Lower leg skin (tissue), 4 donors: ENCODE measurements around the gene SPATA9. TPM values are rescaled to one million over a fixed set of nuclear protein-coding genes. Genes with fewer than 3 reads are reported as not detected.
"Not testable (repeated sequence)": the region's sequence is repeated elsewhere in the genome, so short reads cannot be mapped to it uniquely, and the experiment has no call there.

Source experiments
- DNase-seq, 2 donors: peaks; one replicate each; pipeline ENCODE4 v3.0.0-alpha.2; 2019; ENCODE audit warnings: low spot score in 2 of 2
- H3K4me3 ChIP-seq: fragments of 200-600 bp; sonication (generic); 2 replicates; pipeline ENCODE4 v1.5.1; 2017; ENCODE audit warnings: mild to moderate bottlenecking, low read depth; ENCODE audit not compliant: poor library complexity, severe bottlenecking
- POLR2A ChIP-seq, 2 donors: fragments of 450-650 bp; IDR thresholded peaks; one replicate each; pipeline ENCODE4 v1.6.1; 2016 to 2017; ENCODE audit warnings: antibody characterized with exemption in 2 of 2, mild to moderate bottlenecking in 1 of 2, moderate library complexity in 1 of 2
- WGBS, 2 donors: methylation state at CpG; one replicate each; pipeline ENCODE4 v1.1.5; 2018; 5-methylcytosine and 5-hydroxymethylcytosine counted together
- intact Hi-C: fragments of 100-400 bp; cut with DNase I; formaldehyde crosslinking; loops from one replicate; pipeline ENCODE4 v1.15.0; 2023; ENCODE audit warnings: low total_unique reads
- total RNA-seq, 4 donors: library from RNA; depleted of rRNA; stranded (reverse); fragments of >200 nt; gene quantifications; one replicate each; pipeline ENCODE4 v1.1.0, GENCODE V29; 2016
- TF ChIP-seq, protein P1 (sequence below), 3 donors: fragments of 450-650 bp; IDR thresholded peaks; one replicate each; pipeline ENCODE4 v1.5.1; 2016; ENCODE audit warnings: antibody characterized with exemption in 3 of 3, mild to moderate bottlenecking in 3 of 3, moderate library complexity in 2 of 3

Gene SPATA9
- total RNA-seq, 4 donors from 2014 or later, result 0.99 TPM; not detected in 3

DNA sequence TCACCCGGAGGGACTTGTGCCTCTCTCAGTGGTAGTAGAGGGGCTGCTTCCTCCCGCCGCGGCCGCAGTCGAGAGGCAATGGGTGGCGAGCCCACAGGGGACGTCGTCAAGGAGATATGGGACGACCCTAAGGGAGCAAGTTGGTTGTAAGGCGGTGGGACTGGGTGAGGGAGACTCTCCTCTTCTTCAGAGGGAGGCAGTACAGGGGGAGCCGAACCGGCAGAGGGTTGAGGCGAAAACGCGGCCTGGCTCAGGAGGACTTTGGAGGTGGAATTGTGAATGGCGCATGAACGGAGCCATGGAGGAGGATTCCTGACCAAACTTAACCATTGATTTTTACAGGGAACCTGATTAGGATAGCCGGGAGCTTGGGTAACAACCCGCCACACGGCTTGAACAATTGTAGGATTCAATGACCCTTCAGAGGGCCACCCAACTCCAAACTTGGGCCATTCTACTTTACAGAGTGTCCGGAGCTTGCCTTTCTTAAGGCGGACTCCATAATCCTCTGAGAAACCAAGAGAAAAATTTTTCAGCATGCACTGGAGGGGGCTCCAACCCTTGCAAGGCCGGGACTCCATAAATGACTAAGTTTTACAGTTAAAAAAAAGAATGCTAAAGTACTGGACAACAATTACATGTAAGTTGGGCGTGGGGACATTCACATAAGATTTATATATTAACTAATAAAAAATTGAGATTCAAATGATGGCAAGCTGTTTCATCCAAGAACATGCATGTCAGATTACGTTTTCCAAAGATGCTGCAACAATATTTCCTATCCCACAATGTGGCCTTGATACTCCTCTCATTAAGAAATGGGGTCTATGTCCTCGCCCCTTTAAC lies 28.9 kb upstream of the SPATA9 start:
- 91% methylated on average over 27 of the region's 27 CpGs for WGBS, 2 donors
- DNase-seq, result no peak
- no peak overlapping the region for H3K4me3 ChIP-seq
- TF ChIP-seq, protein P1, sequence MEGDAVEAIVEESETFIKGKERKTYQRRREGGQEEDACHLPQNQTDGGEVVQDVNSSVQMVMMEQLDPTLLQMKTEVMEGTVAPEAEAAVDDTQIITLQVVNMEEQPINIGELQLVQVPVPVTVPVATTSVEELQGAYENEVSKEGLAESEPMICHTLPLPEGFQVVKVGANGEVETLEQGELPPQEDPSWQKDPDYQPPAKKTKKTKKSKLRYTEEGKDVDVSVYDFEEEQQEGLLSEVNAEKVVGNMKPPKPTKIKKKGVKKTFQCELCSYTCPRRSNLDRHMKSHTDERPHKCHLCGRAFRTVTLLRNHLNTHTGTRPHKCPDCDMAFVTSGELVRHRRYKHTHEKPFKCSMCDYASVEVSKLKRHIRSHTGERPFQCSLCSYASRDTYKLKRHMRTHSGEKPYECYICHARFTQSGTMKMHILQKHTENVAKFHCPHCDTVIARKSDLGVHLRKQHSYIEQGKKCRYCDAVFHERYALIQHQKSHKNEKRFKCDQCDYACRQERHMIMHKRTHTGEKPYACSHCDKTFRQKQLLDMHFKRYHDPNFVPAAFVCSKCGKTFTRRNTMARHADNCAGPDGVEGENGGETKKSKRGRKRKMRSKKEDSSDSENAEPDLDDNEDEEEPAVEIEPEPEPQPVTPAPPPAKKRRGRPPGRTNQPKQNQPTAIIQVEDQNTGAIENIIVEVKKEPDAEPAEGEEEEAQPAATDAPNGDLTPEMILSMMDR (IDR thresholded peaks at IDR 0.05), result no peak
- no peak for TF ChIP-seq POLR2A (IDR thresholded peaks at IDR 0.05)
- intact Hi-C loops, result no loop called here

DNA sequence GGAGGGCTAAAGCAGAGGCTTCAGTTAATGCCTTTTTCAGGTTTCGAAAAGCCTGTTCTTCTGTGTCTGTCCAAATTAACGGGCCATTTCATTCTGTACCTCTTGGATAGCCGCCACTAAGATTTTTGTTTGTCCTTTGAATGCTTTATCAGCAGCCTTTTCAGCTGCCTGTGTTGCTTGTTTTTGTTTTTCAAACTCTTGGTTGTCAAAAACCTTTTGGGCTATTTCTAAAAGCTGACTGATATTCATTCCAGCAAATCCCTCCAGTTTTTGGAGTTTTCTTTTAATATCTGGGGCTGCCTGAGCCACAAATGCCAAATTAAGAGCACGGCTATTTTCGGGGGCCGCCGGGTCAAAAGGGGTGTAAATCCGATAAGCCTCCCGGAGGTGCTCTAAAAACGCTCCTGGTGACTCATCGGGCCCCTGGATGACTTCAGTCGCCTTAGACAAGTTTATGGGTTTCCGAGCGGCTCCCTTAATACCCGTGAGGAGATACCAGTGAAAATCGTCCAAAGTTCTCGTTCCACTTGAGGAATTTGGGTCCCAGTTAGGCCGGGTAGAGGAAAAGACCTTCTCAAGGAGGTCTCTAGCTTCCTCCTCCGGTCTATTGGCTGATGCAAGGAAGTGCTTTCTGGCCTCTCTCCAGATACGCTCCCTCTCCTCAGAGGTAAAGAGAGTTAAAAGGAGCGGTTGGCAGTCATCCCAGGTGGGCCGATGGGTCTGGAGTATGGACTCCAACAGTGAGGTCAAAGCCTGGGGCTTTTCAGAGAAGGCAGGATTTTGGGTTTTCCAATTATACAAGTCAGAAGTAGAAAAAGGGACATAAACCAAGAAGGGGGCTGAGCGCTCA lies 28.1 kb upstream of the SPATA9 start:
- WGBS, 2 donors, result 67 to 68% methylated on average over 23 of the region's 23 CpGs
- H3K4me3 ChIP-seq, DNase-seq, intact Hi-C loops: not testable (repeated sequence)

DNA sequence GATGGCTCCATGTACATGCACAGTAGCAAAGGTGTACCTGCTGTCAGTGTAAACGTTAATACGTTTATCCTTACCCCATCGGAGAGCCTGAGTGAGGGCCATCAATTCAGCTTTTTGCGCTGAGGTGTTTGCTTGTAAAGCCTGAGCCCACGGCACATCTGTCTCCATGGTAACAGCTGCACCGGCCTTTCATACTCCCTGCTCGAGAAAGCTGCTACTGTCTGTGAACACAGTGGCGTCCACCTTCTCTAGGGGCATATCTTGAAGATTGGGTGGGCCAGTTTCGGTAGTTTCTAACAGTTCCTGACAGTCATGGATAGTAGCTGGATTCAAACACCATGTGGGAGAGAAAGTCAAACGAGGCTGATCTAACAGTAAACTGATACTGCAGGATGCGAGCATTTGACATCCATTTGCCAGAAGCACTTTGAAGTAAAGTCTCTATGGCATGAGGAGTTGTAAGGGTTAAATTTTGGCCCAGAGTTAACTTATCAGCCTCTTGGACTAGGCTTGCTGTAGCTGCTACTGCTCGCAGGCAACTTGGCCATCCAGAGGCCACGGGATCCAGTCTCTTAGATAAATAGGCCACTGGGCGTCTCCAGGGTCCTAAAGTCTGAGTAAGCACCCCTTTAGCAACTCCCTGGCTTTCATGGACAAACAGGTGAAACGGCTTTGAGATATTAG lies 27.3 kb upstream of the SPATA9 start:
- no peak for DNase-seq
- WGBS, 2 donors, result 66 to 68% methylated on average over 15 of the region's 15 CpGs
- TF ChIP-seq, protein P1 (IDR thresholded peaks at IDR 0.05), result no peak
- no peak for TF ChIP-seq POLR2A (IDR thresholded peaks at IDR 0.05)
- H3K4me3 ChIP-seq, result no peak overlapping the region
- intact Hi-C loops, result no loop called here

DNA sequence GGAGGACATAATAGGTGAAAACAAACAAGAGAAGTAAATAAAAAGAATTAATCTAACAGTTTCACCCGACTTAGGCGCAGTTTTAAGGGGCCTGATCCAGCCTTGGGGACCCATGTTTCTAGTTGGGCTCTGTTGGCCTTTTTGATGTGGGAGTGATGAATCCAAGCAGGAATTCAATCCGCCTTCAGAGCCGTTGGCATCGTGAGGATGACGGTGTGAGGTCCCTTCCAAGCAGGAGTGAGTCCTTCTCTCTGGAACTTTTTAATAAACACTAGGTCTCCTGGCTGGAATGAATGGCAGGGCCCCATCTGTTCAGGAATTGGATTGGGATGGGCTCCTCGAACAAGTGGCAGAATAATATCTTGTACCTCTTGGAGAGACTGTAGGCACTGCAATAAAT lies 26.1 kb upstream of the SPATA9 start:
- TF ChIP-seq, protein P1 (IDR thresholded peaks at IDR 0.05), result no peak
- intact Hi-C loops, result no loop called here
- WGBS, 2 donors, result 92 to 93% methylated on average over 7 of the region's 7 CpGs

DNA sequence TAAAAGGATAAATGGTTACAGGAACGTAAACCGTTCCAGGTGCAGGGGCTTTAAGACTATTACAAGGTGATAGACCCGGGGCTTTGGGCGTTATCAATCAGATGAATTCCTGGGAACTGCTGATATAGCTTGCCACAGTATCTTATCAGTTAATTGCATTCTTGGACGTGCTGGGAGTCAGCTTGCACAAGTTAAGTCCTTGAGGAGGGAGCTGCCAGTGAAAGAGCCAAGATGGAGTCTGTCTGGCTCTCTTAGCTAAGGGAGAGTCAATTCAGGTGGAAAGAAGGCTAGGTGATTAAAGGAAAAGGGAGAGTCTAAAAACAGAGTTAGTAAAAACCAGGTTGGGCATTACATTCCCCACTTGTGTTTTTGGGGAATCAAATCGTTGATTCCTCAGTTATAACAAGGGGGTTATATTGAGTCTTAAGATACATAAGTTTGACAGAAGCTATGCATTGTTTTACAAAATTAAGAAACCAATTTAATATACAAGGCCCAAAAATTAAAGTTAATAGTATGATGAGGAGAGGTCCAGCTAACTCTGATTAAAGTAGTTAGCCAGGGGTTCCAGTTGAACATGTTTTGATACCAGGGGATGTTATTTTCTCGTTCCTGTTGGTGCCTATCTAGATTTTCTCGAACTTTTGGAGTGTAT lies 24.9 kb upstream of the SPATA9 start:
- WGBS, 2 donors, result 75 to 79% methylated on average over 8 of the region's 8 CpGs
- intact Hi-C loops, DNase-seq, H3K4me3 ChIP-seq: not testable (repeated sequence)

More for the DNA sequence above, 26.1 kb upstream of the SPATA9 start:
- no peak for DNase-seq
- no peak overlapping the region for H3K4me3 ChIP-seq

DNA sequence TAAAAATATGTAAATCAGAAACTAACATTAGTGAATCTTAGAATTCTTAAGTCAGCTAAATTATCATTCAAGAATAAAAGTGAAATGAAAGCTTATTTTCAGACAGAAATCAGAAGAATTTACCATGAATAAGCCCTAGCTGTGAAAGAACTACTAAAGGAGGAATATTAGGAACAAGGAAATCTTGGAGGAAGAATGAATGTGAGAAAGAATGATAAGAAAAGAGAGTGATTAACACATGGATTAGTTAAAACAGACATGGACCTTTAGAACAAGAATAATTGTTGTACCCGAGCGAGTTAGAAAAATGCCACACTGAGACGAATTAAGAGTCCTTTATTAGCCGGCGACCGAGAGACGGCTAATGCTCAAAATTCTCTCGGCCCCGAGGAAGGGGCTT lies 24.3 kb upstream of the SPATA9 start:
- TF ChIP-seq, protein P1 (IDR thresholded peaks at IDR 0.05), result no peak
- no peak for TF ChIP-seq POLR2A (IDR thresholded peaks at IDR 0.05)
- WGBS, 2 donors, result 84 to 85% methylated on average over 9 of the region's 9 CpGs
- DNase-seq, result no peak
- intact Hi-C loops, result no loop called here
- no peak overlapping the region for H3K4me3 ChIP-seq

DNA sequence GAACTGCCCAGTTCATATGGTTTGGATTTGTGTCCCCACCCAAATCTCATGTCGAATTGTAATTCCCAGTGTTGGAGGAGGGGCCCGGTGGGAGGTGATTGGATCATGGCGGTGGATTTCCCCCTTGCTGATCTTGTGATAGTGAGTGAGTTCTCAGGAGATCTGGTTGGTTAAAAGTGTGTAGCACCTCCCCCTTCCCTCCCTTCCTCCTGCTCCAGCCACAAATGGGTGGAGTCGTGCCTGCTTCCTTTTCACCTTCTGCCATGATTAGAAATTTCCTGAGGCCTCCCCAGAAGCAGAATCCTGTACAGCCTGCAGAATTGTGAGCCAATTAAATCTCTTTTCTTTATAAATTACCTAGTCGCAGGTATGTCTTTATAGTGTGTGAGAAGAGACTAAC lies 23.4 kb upstream of the SPATA9 start:
- DNase-seq, H3K4me3 ChIP-seq, intact Hi-C loops: not testable (repeated sequence)
- 89 to 90% methylated on average over 3 to 5 of the region's 5 CpGs for WGBS, 2 donors
